Measurements from ENCODE around the gene BATF3. TPM values are rescaled to one million over a fixed set of nuclear protein-coding genes. Genes with fewer than 3 reads are reported as not detected.

BATF3 gene
- total and polyA plus RNA-seq, 9 of the 15 experiments (the other 6 are each of a cell fraction or from before 2014, with no cell fraction given) = 0.40 to 3.8 (median 2.0) TPM

GRCh38 chr1:212651521-212651920, 48.1 kb downstream of the BATF3 start:
- no peaks in the 10 kb centered on the region for H3K9me3 ChIP-seq (replicated peaks; ENCODE audit: control insufficient read depth, insufficient read depth, low read depth, low read length)
- FAIRE-seq (no peak), DNase-seq (ENCODE audit: extremely low read depth in 1 of 4, low spot score in 3 of 4) (no peak), ATAC-seq (no peak; the same call in 2 of the 3 replicates)
- ChIA-PET CTCF (ENCODE audit: low intra/inter-chr PET ratio) (no interaction called here), POLR2A (interaction anchor here (1.0 to 1.4 kb wide), 5 partner anchors 8 to 243 kb away, joined by 3 to 7 read pairs (median 3); partner anchors contain the start of gene ATF3)
- H3K79me2 ChIP-seq (ENCODE audit: control insufficient read depth, insufficient read depth, low read length) = no peaks in the 10 kb centered on the region
- H3K4me2 ChIP-seq (ENCODE audit: insufficient read depth, low read length) = no peak overlapping the region
- WGBS (ENCODE audit: insufficient coverage, low coverage, missing lambda C conversion rate) = 23% methylated on average over 4 of the region's 4 CpGs
- no peak overlapping the region for H3K27ac ChIP-seq (ENCODE audit: extremely low read depth, low read depth, low read length)
- no TSS peak for BruUV-seq (replicated peaks)
- in situ Hi-C loops (cut with MboI) = no loop called here
- H2AFZ ChIP-seq (ENCODE audit: low read depth, low read length) = peak overlapping the region; percentile 3; the same call in 1 of the 2 replicates
- TF ChIP-seq ZKSCAN3 (CRISPR knock-in tag; IDR thresholded peaks at IDR 0.05) (no peak), ZNF316 (IDR thresholded peaks at IDR 0.05) (no peak), FIP1L1 (IDR thresholded peaks at IDR 0.05; ENCODE audit: low read depth, low read length, poor library complexity, severe bottlenecking) (no peak), STAT5B (CRISPR knock-in tag; IDR thresholded peaks at IDR 0.05) (no peak), MBD1 (CRISPR knock-in tag; IDR thresholded peaks at IDR 0.05) (no peak), ZNF644 (tag; IDR thresholded peaks at IDR 0.05; ENCODE audit: low read depth) (no peak), RERE (CRISPR knock-in tag; IDR thresholded peaks at IDR 0.05; ENCODE audit: borderline replicate concordance) (no peak)
- H3K9me1 ChIP-seq (ENCODE audit: control insufficient read depth, insufficient read depth, low read length) = no peaks in the 10 kb centered on the region
- no peak overlapping the region for H3K4me3 ChIP-seq
- no peaks in the 10 kb centered on the region for H3K36me3 ChIP-seq (ENCODE audit: control insufficient read depth, insufficient read depth, low read length)
- no peak overlapping the region for H3K9ac ChIP-seq (ENCODE audit: insufficient read depth in 1 of 2, low read depth in 2 of 2, low read length in 2 of 2)
- H3K27me3 ChIP-seq (ENCODE audit: control insufficient read depth in 2 of 2, insufficient read depth in 2 of 2, low read length in 2 of 2) = peaks cover 20 to 34% of the 10 kb centered on the region in 2 experiments; a peak in 4 of 5 replicates
- intact Hi-C loops (cut with micrococcal nuclease) = no loop called here
- H3K4me1 ChIP-seq (replicated peaks in 1 of 2; ENCODE audit: control insufficient read depth in 2 of 2, insufficient read depth in 2 of 2, low read length in 2 of 2) = peaks cover 0 to 6% of the 10 kb centered on the region in 2 experiments; a peak in 3 of 5 replicates
- H4K20me1 ChIP-seq (replicated peaks; ENCODE audit: control insufficient read depth, insufficient read depth, low read length) = no peaks in the 10 kb centered on the region
